ENCODE measurements around the gene PRRT2. TPM values are rescaled to one million over a fixed set of nuclear protein-coding genes. Genes with fewer than 3 reads are reported as not detected.

The PRRT2 gene
- total RNA-seq, 1 experiment from 2014 or later = 9.7 TPM

DNA sequence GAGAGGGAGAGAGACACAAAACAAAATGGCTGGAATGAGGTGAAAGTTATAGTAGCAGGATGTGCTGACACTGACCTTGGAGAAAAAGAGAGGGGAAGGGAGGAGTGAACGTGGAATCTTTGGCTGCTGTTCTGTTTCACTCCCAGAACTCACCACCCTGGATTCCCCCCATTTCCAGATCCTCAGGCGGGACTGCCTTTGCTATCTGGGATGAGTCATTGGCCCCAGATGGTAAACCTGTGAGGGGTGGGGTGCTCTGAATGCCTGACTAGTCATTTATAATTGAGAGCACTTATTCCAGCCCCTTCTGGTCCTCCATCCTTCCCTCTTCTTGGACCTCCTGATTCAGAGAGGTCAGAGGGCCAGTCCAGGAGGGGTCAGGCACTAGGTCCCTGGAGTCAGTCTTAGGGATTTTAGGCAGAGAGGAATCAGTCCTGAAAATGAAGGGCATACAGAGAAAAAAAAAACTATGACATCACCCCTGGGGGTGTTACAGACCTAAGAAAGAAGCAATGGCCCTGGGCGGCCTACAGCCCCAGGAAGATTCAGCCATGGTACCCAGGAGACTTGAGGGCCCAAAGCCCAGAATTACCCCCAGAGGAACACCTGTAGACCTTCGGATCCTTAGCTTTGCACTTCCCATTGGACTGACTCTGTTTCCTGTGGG is 36.1 kb upstream of the PRRT2 start:
- Histone ChIP-seq H3K27ac (ENCODE audit: low read length) (no peak overlapping the region), H3K27me3 (ENCODE audit: control insufficient read depth, insufficient read depth, low read length) (no peaks in the 10 kb centered on the region), H3K4me1 (ENCODE audit: control insufficient read depth, insufficient read depth, low read length) (no peaks in the 10 kb centered on the region), H3K4me3 (ENCODE audit: low read depth in 2 of 2, low read length in 2 of 2) (no peak overlapping the region), H3K36me3 (ENCODE audit: control insufficient read depth, insufficient read depth, low read length) (no peaks in the 10 kb centered on the region), H3K9me3 (ENCODE audit: control insufficient read depth, insufficient read depth, low read depth, low read length) (no peaks in the 10 kb centered on the region)
- DNase-seq (ENCODE audit: low read depth, low spot score) (no peak), ATAC-seq (no peak)
- in situ Hi-C loops (cut with HindIII; ENCODE audit: low pct_unique_long_range_greater_than_20kb, low sequenced_read_pairs) (no loop called here), intact Hi-C loops (cut with micrococcal nuclease; ENCODE audit: unreplicated experiment) (no loop called here)
- ChIA-PET CTCF (interaction anchor here (0.6 kb wide), 1 partner anchor 17 kb away, joined by 3 read pairs; no protein-coding TSS in a partner anchor), POLR2A (no interaction called here)
- no TSS peak for BruUV-seq (replicated peaks)
- TF ChIP-seq, protein P1, sequence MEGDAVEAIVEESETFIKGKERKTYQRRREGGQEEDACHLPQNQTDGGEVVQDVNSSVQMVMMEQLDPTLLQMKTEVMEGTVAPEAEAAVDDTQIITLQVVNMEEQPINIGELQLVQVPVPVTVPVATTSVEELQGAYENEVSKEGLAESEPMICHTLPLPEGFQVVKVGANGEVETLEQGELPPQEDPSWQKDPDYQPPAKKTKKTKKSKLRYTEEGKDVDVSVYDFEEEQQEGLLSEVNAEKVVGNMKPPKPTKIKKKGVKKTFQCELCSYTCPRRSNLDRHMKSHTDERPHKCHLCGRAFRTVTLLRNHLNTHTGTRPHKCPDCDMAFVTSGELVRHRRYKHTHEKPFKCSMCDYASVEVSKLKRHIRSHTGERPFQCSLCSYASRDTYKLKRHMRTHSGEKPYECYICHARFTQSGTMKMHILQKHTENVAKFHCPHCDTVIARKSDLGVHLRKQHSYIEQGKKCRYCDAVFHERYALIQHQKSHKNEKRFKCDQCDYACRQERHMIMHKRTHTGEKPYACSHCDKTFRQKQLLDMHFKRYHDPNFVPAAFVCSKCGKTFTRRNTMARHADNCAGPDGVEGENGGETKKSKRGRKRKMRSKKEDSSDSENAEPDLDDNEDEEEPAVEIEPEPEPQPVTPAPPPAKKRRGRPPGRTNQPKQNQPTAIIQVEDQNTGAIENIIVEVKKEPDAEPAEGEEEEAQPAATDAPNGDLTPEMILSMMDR (IDR thresholded peaks at IDR 0.05) = no peak
- no peak for TF ChIP-seq POLR2AphosphoS5 (IDR thresholded peaks at IDR 0.05; ENCODE audit: low read depth, low read length)
- TF ChIP-seq SIN3A (IDR thresholded peaks at IDR 0.05; ENCODE audit: borderline replicate concordance, insufficient read depth, low read depth, low read length) = no peak

DNA sequence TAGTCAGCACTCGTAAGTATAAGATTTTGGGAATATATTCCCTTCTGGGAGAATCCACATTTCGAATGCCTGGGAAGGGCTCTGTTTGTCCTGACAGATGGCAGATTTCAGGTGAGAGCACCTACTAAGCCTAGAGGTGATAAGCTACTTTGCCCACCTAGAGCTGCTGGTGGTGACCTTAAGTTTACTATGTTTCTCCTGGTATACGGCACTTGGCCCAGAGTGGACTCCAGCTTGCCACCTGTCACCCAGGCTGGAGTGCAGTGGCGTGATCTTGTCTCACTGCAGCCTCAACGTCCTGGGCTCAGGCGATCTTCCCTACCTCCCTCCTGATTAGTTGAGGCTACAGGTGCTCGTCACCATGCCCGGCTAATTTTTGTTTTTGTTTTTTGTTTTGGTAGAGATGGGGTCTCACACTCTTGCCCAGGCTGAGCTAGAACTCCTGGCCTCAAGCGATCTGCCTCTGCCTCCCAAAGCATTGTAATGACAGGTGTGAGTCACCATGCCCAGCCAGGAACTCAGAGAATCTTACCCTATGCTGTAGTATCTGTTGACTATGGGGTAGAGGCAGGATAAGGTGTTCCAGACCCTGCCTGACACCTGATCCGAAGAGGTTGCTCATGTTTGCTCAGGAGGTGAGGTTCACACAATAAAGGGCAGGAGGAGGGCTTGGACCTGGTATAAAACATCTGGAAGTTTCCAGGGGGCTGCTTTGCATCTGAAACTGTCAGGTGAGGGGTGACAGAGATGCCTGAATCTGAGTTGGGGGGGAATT is 34.2 kb upstream of the PRRT2 start, which contains the start of gene ZG16:
Gene ZG16, plus strand, starts transcription at position 681 of the 775 bp plus-strand sequence. CDS start 1,011 bp downstream, outside the sequence.
- Histone ChIP-seq H3K36me3 (ENCODE audit: control insufficient read depth, insufficient read depth, low read length) (no peaks in the 10 kb centered on the region), H3K4me1 (ENCODE audit: control insufficient read depth, insufficient read depth, low read length) (no peaks in the 10 kb centered on the region), H3K27me3 (ENCODE audit: control insufficient read depth, insufficient read depth, low read length) (no peaks in the 10 kb centered on the region), H3K27ac (ENCODE audit: low read length) (no peak within 1 kb of the TSS), H3K9me3 (ENCODE audit: control insufficient read depth, insufficient read depth, low read depth, low read length) (no peaks in the 10 kb centered on the region), H3K4me3 (ENCODE audit: low read depth in 2 of 2, low read length in 2 of 2) (no peak within 1 kb of the TSS)
- no peak for DNase-seq (ENCODE audit: low read depth, low spot score)
- ChIA-PET POLR2A (no interaction called here), CTCF (no interaction called here)
- TF ChIP-seq, protein P2, sequence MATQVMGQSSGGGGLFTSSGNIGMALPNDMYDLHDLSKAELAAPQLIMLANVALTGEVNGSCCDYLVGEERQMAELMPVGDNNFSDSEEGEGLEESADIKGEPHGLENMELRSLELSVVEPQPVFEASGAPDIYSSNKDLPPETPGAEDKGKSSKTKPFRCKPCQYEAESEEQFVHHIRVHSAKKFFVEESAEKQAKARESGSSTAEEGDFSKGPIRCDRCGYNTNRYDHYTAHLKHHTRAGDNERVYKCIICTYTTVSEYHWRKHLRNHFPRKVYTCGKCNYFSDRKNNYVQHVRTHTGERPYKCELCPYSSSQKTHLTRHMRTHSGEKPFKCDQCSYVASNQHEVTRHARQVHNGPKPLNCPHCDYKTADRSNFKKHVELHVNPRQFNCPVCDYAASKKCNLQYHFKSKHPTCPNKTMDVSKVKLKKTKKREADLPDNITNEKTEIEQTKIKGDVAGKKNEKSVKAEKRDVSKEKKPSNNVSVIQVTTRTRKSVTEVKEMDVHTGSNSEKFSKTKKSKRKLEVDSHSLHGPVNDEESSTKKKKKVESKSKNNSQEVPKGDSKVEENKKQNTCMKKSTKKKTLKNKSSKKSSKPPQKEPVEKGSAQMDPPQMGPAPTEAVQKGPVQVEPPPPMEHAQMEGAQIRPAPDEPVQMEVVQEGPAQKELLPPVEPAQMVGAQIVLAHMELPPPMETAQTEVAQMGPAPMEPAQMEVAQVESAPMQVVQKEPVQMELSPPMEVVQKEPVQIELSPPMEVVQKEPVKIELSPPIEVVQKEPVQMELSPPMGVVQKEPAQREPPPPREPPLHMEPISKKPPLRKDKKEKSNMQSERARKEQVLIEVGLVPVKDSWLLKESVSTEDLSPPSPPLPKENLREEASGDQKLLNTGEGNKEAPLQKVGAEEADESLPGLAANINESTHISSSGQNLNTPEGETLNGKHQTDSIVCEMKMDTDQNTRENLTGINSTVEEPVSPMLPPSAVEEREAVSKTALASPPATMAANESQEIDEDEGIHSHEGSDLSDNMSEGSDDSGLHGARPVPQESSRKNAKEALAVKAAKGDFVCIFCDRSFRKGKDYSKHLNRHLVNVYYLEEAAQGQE (IDR thresholded peaks at IDR 0.05; ENCODE audit: insufficient read depth in 1 of 2, low read depth in 2 of 2, low read length in 1 of 2) = no peak
- TF ChIP-seq, protein P1 (IDR thresholded peaks at IDR 0.05) = no peak
- TF ChIP-seq SIN3A (IDR thresholded peaks at IDR 0.05; ENCODE audit: borderline replicate concordance, insufficient read depth, low read depth, low read length) (no peak), TCF7L2 (IDR thresholded peaks at IDR 0.05; ENCODE audit: low read depth, low read length) (no peak), POLR2AphosphoS5 (IDR thresholded peaks at IDR 0.05; ENCODE audit: low read depth, low read length) (no peak)
- intact Hi-C loops (cut with micrococcal nuclease; ENCODE audit: unreplicated experiment) = no loop called here
- no peak for ATAC-seq
- in situ Hi-C loops (cut with HindIII; ENCODE audit: low pct_unique_long_range_greater_than_20kb, low sequenced_read_pairs) = no loop called here
- BruUV-seq (replicated peaks) = no TSS peak

All from Panc1 (cell line).